HepG2 (cell line): ENCODE data around the gene AJUBA. TPM values are rescaled to one million over a fixed set of nuclear protein-coding genes. Genes with fewer than 3 reads are reported as not detected.
A peak's percentile ranks its signal among the peaks of the same experiment; 100 is the strongest.

Experiments used
- ATAC-seq: fragments of 200-7000 bp; cut with Tn5 transposase; 3 replicates; pipeline ENCODE4 v1.9.1; 2020; ENCODE audit warnings: mild to moderate bottlenecking, moderate library complexity
- BruUV-seq: library from RNA; stranded (reverse); fragments of 400-500 nt; replicated peaks from 2 replicates; lab custom pipeline; 2021; lab: Mats Ljungman, UMichigan
- CTCF ChIA-PET: fragments of 300-600 bp; formaldehyde crosslinking; extraction: SDS; loops from one replicate; lab custom pipeline; 2021; ENCODE audit warnings: low total read pairs, inconsistent platforms, low intra/inter-chr PET ratio; lab: Yijun Ruan, JAX
- POLR2A ChIA-PET: fragments of 350-600 bp; sonication (Branson Sonifier 250); formaldehyde crosslinking; loops from one replicate; lab custom pipeline; 2020; ENCODE audit warnings: antibody characterized with exemption, inconsistent platforms; lab: Yijun Ruan, JAX
- DNase-seq: peaks from one replicate; pipeline ENCODE4 v3.0.0-alpha.2; 2015; ENCODE audit warnings: low spot score
- FAIRE-seq: peaks from 3 replicates; lab custom pipeline; 2011; peaks lifted over from hg19 to GRCh38; lab: Jason Lieb, UNC
- H2AFZ ChIP-seq: one replicate; pipeline ENCODE4 v1.6.1; 2011; ENCODE audit warnings: low read length, inconsistent platforms
- H3K27ac ChIP-seq: fragments of 300-600 bp; 3 replicates; pipeline ENCODE4 v1.8.0; 2011; ENCODE audit warnings: mixed run types, mild to moderate bottlenecking, mixed read lengths, low read length, inconsistent platforms; ENCODE audit not compliant: insufficient read depth; ENCODE audit errors: extremely low read length
- H3K27me3 ChIP-seq, 2 experiments: fragments of 200-600 bp in 1 of 2; 2 replicates in 1 of 2; 3 replicates in 1 of 2; pipeline versions ENCODE4 v1.6.0 to v1.8.0; 2011; ENCODE audit warnings: low read length in 2 of 2, mild to moderate bottlenecking in 2 of 2, moderate library complexity in 2 of 2, inconsistent platforms in 1 of 2; ENCODE audit not compliant: insufficient read depth in 2 of 2, control insufficient read depth in 1 of 2
- H3K36me3 ChIP-seq, 2 experiments: fragments of 200-600 bp in 1 of 2; replicated peaks in 1 of 2; 2 replicates in 1 of 2; 3 replicates in 1 of 2; pipeline versions ENCODE4 v1.5.1 to v1.8.0; 2011; ENCODE audit warnings: low read length in 2 of 2, inconsistent platforms in 1 of 2; ENCODE audit not compliant: insufficient read depth in 2 of 2, control insufficient read depth in 1 of 2
- H3K4me1 ChIP-seq: 2 replicates; pipeline ENCODE4 v1.5.1; 2012; ENCODE audit warnings: low read length, inconsistent platforms; ENCODE audit not compliant: insufficient read depth
- H3K4me2 ChIP-seq: 2 replicates; pipeline ENCODE4 v1.6.0; 2011; ENCODE audit warnings: low read depth, low read length, inconsistent platforms
- H3K4me3 ChIP-seq, 3 experiments: fragments of 200-600 bp in 1 of 3; sonication (generic), shearing (Covaris generic) in 1 of 3; replicated peaks in 1 of 3; 2 replicates each; pipeline ENCODE4 v1.5.1; 2011 to 2016; ENCODE audit warnings: low read length in 3 of 3, inconsistent platforms in 2 of 3, low read depth in 2 of 3, mild to moderate bottlenecking in 2 of 3, control low read depth in 1 of 3, mixed read lengths in 1 of 3; ENCODE audit not compliant: insufficient read depth in 1 of 3
- H3K79me2 ChIP-seq: one replicate; pipeline ENCODE4 v1.6.1; 2011; ENCODE audit warnings: low read length, inconsistent platforms; ENCODE audit not compliant: insufficient read depth
- H3K9ac ChIP-seq: 2 replicates; pipeline ENCODE4 v1.6.0; 2011; ENCODE audit warnings: mild to moderate bottlenecking, low read depth, low read length, inconsistent platforms; ENCODE audit not compliant: insufficient read depth
- H3K9me3 ChIP-seq: 2 replicates; pipeline ENCODE4 v1.5.1; 2012; ENCODE audit warnings: mild to moderate bottlenecking, low read length
- H4K20me1 ChIP-seq: 2 replicates; pipeline ENCODE4 v1.6.0; 2011; ENCODE audit warnings: inconsistent platforms, mild to moderate bottlenecking, low read length, moderate library complexity; ENCODE audit not compliant: insufficient read depth
- ATF4 ChIP-seq, 2 experiments: fragments of 450-650 bp in 1 of 2; sonication (generic) in 1 of 2; formaldehyde crosslinking; IDR thresholded peaks; 2 replicates each; pipeline versions ENCODE4 v1.5.0 to v1.8.0; 2020 to 2022; ENCODE audit warnings: mild to moderate bottlenecking in 1 of 2, missing genetic modification reagents in 1 of 2
- ATF7 ChIP-seq, 2 experiments: fragments of 450-650 bp in 1 of 2; sonication (generic) in 1 of 2; formaldehyde crosslinking in 1 of 2; IDR thresholded peaks; 2 replicates each; pipeline versions ENCODE4 v1.4.0 to v1.6.1; 2016 to 2020; ENCODE audit warnings: antibody characterized with exemption in 1 of 2, mild to moderate bottlenecking in 1 of 2, missing genetic modification reagents in 1 of 2
- MIXL1 ChIP-seq: IDR thresholded peaks from 2 replicates; pipeline ENCODE4 v1.6.1; 2016
- MXD3 ChIP-seq: IDR thresholded peaks from 2 replicates; pipeline ENCODE4 v1.6.1; 2016; ENCODE audit warnings: mild to moderate bottlenecking, missing biosample characterization, missing genetic modification reagents
- RAD51 ChIP-seq: fragments of 450-650 bp; IDR thresholded peaks from 2 replicates; pipeline ENCODE4 v1.6.1; 2016; ENCODE audit warnings: borderline replicate concordance
- ZNF136 ChIP-seq: sonication (generic); formaldehyde crosslinking; IDR thresholded peaks from 2 replicates; pipeline ENCODE4 v1.8.1; 2022; ENCODE audit warnings: low read depth, mild to moderate bottlenecking, moderate library complexity, missing genetic modification reagents
- ZNF207 ChIP-seq: fragments of 450-650 bp; IDR thresholded peaks from 2 replicates; pipeline ENCODE4 v1.6.1; 2016; ENCODE audit warnings: antibody characterized with exemption, borderline replicate concordance
- ZNF513 ChIP-seq: sonication (generic); formaldehyde crosslinking; conservative IDR thresholded peaks from 2 replicates; pipeline ENCODE4 v1.5.0; 2020; ENCODE audit warnings: missing genetic modification reagents
- WGBS: methylation state at CpG from one replicate; pipeline ENCODE4 v1.1.6; 2017; ENCODE audit warnings: low lambda C conversion rate; 5-methylcytosine and 5-hydroxymethylcytosine counted together
- in situ Hi-C: cut with HindIII; loops from 2 replicates; pipeline ENCODE4 v1.10.0; 2017; ENCODE audit warnings: low pct_unique_long_range_greater_than_20kb; ENCODE audit not compliant: extremely low pct_ligation_motif_present
- intact Hi-C: fragments of 100-400 bp; cut with micrococcal nuclease; formaldehyde crosslinking; loops from one replicate; pipeline ENCODE4 v1.10.0; 2022; ENCODE audit not compliant: unreplicated experiment
- polyA plus RNA-seq, 8 experiments: library from polyadenylated mRNA; depleted of rRNA in 3 of 8; stranded (reverse) in 7 of 8; unstranded in 1 of 8; fragments of >200 nt; fragmentation: Illumina TruSeq in 4 of 8; extraction: Trizol in 4 of 8; gene quantifications; 2 replicates each; pipeline versions ENCODE4 v1.2.1 to v1.2.3, GENCODE V29; 2011 to 2016; ENCODE audit warnings: low read depth in 4 of 8, missing spikeins in 1 of 8, mixed read lengths in 1 of 8; ENCODE audit not compliant: insufficient read depth in 1 of 8
- total RNA-seq, 5 experiments: library from RNA; depleted of rRNA; stranded (reverse); fragments of >200 nt; fragmentation: Illumina TruSeq; extraction: Trizol; gene quantifications; 2 replicates each; pipeline ENCODE4 v1.2.3, GENCODE V29; 2016; ENCODE audit warnings: low read depth in 1 of 5
- TF ChIP-seq, protein P1 (sequence below): sonication (generic); formaldehyde crosslinking; IDR thresholded peaks from 2 replicates; pipeline ENCODE4 v1.5.0; 2020; ENCODE audit warnings: missing genetic modification reagents
- TF ChIP-seq, protein P2 (sequence below): IDR thresholded peaks from 2 replicates; pipeline ENCODE4 v1.6.1; 2016; ENCODE audit warnings: missing genetic modification reagents, missing compliant biosample characterization

AJUBA gene
- total and polyA plus RNA-seq, 2 of the 13 experiments (the other 11 are each of a cell fraction or from before 2014, with no cell fraction given), result 157 to 241 TPM

DNA sequence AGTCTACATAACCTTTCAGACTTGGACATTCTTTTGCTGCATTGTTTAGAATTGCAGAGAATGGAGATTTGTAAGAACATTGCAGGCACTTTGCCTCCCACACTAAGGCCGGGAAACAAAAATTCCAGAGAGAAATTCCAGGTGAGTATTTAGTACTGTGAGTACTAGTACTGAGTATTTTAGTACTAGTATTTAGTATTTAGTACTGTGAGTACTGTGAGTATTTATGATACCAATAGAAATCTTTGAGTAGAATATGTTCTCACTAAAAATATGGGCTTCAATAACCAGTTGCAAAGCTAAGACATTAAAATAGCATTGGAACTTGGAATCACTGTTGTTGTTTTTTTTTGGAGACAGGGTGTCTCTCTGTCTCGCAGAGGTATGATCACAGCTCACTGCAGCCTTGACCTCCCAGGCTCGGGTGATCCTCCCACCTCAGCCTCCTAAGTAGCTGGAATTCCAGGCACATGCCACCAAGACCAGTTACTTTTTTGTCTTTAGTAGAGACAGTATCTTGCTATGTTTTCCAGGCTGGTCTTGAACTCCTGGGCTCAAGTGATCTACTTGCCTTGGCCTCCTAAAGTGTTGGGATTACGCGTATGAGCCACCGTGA, 20.2 kb downstream of the AJUBA start (continued):
- TF ChIP-seq, protein P1, sequence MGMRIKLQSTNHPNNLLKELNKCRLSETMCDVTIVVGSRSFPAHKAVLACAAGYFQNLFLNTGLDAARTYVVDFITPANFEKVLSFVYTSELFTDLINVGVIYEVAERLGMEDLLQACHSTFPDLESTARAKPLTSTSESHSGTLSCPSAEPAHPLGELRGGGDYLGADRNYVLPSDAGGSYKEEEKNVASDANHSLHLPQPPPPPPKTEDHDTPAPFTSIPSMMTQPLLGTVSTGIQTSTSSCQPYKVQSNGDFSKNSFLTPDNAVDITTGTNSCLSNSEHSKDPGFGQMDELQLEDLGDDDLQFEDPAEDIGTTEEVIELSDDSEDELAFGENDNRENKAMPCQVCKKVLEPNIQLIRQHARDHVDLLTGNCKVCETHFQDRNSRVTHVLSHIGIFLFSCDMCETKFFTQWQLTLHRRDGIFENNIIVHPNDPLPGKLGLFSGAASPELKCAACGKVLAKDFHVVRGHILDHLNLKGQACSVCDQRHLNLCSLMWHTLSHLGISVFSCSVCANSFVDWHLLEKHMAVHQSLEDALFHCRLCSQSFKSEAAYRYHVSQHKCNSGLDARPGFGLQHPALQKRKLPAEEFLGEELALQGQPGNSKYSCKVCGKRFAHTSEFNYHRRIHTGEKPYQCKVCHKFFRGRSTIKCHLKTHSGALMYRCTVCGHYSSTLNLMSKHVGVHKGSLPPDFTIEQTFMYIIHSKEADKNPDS (CRISPR knock-in tag), result peak; percentile 95

DNA sequence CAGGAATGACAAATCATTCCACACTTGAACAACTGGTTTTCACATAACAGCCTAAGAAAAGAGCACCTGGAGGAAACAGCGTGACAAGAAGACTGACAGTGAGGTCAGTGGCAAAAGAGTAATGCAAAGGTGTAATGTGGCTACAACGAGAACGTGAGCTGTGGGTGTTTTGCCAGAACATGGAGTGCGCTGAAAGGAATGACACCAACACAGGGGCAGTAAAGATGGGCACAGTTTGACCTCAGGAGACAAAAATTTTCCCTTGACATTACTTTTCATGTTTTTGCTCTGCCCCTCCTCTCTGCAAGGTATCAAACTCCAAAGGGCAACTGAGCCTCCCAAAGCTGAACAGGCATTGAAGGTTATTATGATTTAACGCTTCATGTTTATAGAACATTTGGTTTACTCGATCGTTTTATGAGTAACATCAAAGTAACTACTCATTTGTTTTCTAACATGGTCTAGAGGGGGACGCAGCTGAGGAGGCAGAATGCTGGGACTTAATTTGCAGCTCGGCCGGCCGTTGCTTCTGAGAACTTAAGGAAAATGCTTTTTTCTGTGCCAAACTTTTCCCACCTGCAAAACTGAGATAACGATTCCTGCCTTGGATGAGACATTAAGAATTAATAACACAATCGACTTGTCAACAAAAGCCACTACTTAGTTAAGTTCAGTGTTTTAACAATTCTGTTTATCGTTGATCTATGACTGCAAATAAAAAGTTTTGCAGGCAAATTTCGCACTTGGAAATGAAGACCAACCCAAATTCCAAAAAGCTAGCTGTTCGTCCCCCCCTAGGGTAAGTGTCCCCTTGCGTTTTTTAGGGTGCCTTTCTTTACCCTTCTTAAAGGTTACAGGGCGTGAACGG, 26.4 kb downstream of the AJUBA start:
- Histone ChIP-seq H3K27me3 (no peaks in the 10 kb centered on the region; a peak in 1 of 5 replicates), H3K27ac (peak overlapping the region; percentile 78), H3K4me1 (peaks cover 47% of the 10 kb centered on the region), H3K4me2 (peak overlapping the region; percentile 92), H4K20me1 (no peaks in the 10 kb centered on the region), H3K9me3 (no peaks in the 10 kb centered on the region), H3K4me3 (peak overlapping the region; percentile 73 to 78 (median 77)), H3K36me3 (peaks cover 1 to 14% of the 10 kb centered on the region in 2 experiments; a peak in 2 of 5 replicates), H3K9ac (peak overlapping the region; percentile 80), H2AFZ (peak overlapping the region; percentile 52), H3K79me2 (no peaks in the 10 kb centered on the region)
- CTCF ChIA-PET, result interaction anchor here (1.7 kb wide), 1 partner anchor 26 kb away, joined by 7 read pairs; the partner anchor contains the start of gene PRMT5
- in situ Hi-C loops, result no loop called here
- POLR2A ChIA-PET, result interaction anchor here (0.7 to 26.8 kb wide), 34 partner anchors 9 to 1159 kb away, joined by 3 to 1670 read pairs (median 6); partner anchors contain the start of genes ACIN1, AJUBA, C14orf119 and CDH24
- FAIRE-seq (peak; percentile 34), DNase-seq (peak; percentile 48), ATAC-seq (peak; percentile 27)
- no TSS peak for BruUV-seq
- intact Hi-C loops, result loop anchor here (1.0 to 2.0 kb wide), 2 partner anchors 15 to 26 kb away; no protein-coding TSS in a partner anchor
- WGBS, result 7% methylated on average over 19 of the region's 19 CpGs
- TF ChIP-seq MXD3 (CRISPR knock-in tag) (no peak), ATF4 (CRISPR knock-in tag; IDR thresholded peaks at IDR 0.05) (no peak), ZNF513 (CRISPR knock-in tag) (no peak), ATF7 (IDR thresholded peaks at IDR 0.05) (no peak), ATF7 (CRISPR knock-in tag; IDR thresholded peaks at IDR 0.05) (no peak), MIXL1 (CRISPR knock-in tag) (no peak; the same call in 1 of the 2 replicates), RAD51 (no peak), ZNF136 (CRISPR knock-in tag) (no peak; the same call in 1 of the 2 replicates), ZNF207 (no peak)
- TF ChIP-seq, protein P2, sequence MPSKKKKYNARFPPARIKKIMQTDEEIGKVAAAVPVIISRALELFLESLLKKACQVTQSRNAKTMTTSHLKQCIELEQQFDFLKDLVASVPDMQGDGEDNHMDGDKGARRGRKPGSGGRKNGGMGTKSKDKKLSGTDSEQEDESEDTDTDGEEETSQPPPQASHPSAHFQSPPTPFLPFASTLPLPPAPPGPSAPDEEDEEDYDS (CRISPR knock-in tag), result no peak
